Esophagus (tissue), 2 donors: ENCODE results near the gene LAMA3. TPM values are rescaled to one million over a fixed set of nuclear protein-coding genes. Genes with fewer than 3 reads are reported as not detected.

ENCODE experiments used
- H3K27ac ChIP-seq, 2 donors: one replicate each; pipeline ENCODE4 v1.5.1; 2013; ENCODE audit warnings: low read depth in 2 of 2, mild to moderate bottlenecking in 2 of 2, inconsistent platforms in 1 of 2, low read length in 1 of 2, moderate library complexity in 1 of 2
- H3K27me3 ChIP-seq, 2 donors: one replicate each; pipeline ENCODE4 v1.6.1; 2013; ENCODE audit warnings: low read length in 2 of 2, control low read depth in 1 of 2, mild to moderate bottlenecking in 1 of 2; ENCODE audit not compliant: insufficient read depth in 2 of 2, control insufficient read depth in 1 of 2
- H3K36me3 ChIP-seq, 2 donors: one replicate each; pipeline ENCODE4 v1.6.1; 2013; ENCODE audit warnings: low read length in 1 of 2; ENCODE audit not compliant: control insufficient read depth in 2 of 2, insufficient read depth in 2 of 2
- H3K4me1 ChIP-seq, 2 donors: one replicate each; pipeline ENCODE4 v1.6.1; 2013; ENCODE audit warnings: low read length in 1 of 2; ENCODE audit not compliant: control insufficient read depth in 2 of 2, insufficient read depth in 2 of 2
- H3K4me3 ChIP-seq, 2 donors: one replicate each; pipeline ENCODE4 v1.5.1; 2013; ENCODE audit warnings: low read length in 2 of 2, mild to moderate bottlenecking in 2 of 2, low read depth in 1 of 2, moderate library complexity in 1 of 2
- H3K9me3 ChIP-seq, 2 donors: one replicate each; pipeline ENCODE4 v1.6.1; 2013; ENCODE audit warnings: mild to moderate bottlenecking in 2 of 2, low read depth in 1 of 2, low read length in 1 of 2, moderate library complexity in 1 of 2; ENCODE audit not compliant: control insufficient read depth in 2 of 2, insufficient read depth in 1 of 2
- WGBS, 2 donors: extraction: QIAGEN DNeasy Blood & Tissue Kit; methylation state at CpG; one replicate each; pipeline ENCODE4 v1.1.7; 2013; 5-methylcytosine and 5-hydroxymethylcytosine counted together
- polyA plus RNA-seq, 2 donors: library from polyadenylated mRNA; stranded (reverse); fragments of 200-250 nt; gene quantifications; one replicate each; pipeline ENCODE4 v1.2.3, GENCODE V29; 2013
- donor health status: healthy with polysubstance abuse.
- donor health status: Bipolar disorder and iron deficiency.

The LAMA3 gene
- polyA plus RNA-seq, 2 donors = 8.0 to 11.5 TPM

GRCh38 chr18:23977719-23978483, 288.6 kb downstream of the LAMA3 start:
- 68 to 74% methylated on average over 1 of the region's 1 CpG for WGBS, 2 donors
- Histone ChIP-seq H3K27ac (no peak overlapping the region), H3K4me1 (no peaks in the 10 kb centered on the region), H3K27me3 (no peaks in the 10 kb centered on the region), H3K9me3 (no peaks in the 10 kb centered on the region), H3K4me3 (no peak overlapping the region), H3K36me3 (no peaks in the 10 kb centered on the region)

GRCh38 chr18:23981369-23981980, 292.2 kb downstream of the LAMA3 start:
- no peaks in the 10 kb centered on the region for H3K27me3 ChIP-seq
- H3K4me1 ChIP-seq = peaks cover 0 to 2% of the 10 kb centered on the region in 2 donors
- H3K9me3 ChIP-seq = no peaks in the 10 kb centered on the region
- H3K36me3 ChIP-seq = no peaks in the 10 kb centered on the region
- 60 to 69% methylated on average over 8 of the region's 8 CpGs for WGBS, 2 donors
- H3K4me3 ChIP-seq = no peak overlapping the region
- H3K27ac ChIP-seq = peak overlapping the region; percentile 27 to 36

GRCh38 chr18:23982155-23983079, 293.2 kb downstream of the LAMA3 start:
- WGBS, 2 donors = 53 to 58% methylated on average over 17 of the region's 17 CpGs
- Histone ChIP-seq H3K27ac (peak overlapping the region; percentile 36 to 80), H3K36me3 (no peaks in the 10 kb centered on the region), H3K4me3 (no peak overlapping the region), H3K27me3 (no peaks in the 10 kb centered on the region), H3K9me3 (no peaks in the 10 kb centered on the region), H3K4me1 (peaks cover 0 to 2% of the 10 kb centered on the region in 2 donors)

- Histone ChIP-seq H3K9me3 (no peaks in the 10 kb centered on the region), H3K27me3 (no peaks in the 10 kb centered on the region), H3K4me3 (no peak overlapping the region), H3K36me3 (no peaks in the 10 kb centered on the region), H3K27ac (peak overlapping the region in 1 of 2 donors; percentile 20), H3K4me1 (peaks cover 0 to 2% of the 10 kb centered on the region in 2 donors)
- WGBS, 2 donors = 74 to 82% methylated on average over 3 of the region's 3 CpGs
Measured at GRCh38 chr18:23983112-23983511, 293.9 kb downstream of the LAMA3 start.

- no peaks in the 10 kb centered on the region for H3K27me3 ChIP-seq
- no peaks in the 10 kb centered on the region for H3K36me3 ChIP-seq
- no peaks in the 10 kb centered on the region for H3K9me3 ChIP-seq
- no peak overlapping the region for H3K4me3 ChIP-seq
- H3K4me1 ChIP-seq = peaks cover 0 to 2% of the 10 kb centered on the region in 2 donors
- no peak overlapping the region for H3K27ac ChIP-seq
Measured at GRCh38 chr18:23986600-23987359, 297.5 kb downstream of the LAMA3 start.

GRCh38 chr18:23990474-23991410, 301.5 kb downstream of the LAMA3 start:
- WGBS, 2 donors = 82 to 89% methylated on average over 6 of the region's 6 CpGs

GRCh38 chr18:23992089-23992940, 303.1 kb downstream of the LAMA3 start:
- Histone ChIP-seq H3K4me3 (no peak overlapping the region), H3K27ac (peak overlapping the region; percentile 71 to 72), H3K27me3 (no peaks in the 10 kb centered on the region), H3K4me1 (peaks cover 0 to 2% of the 10 kb centered on the region in 2 donors), H3K9me3 (no peaks in the 10 kb centered on the region), H3K36me3 (no peaks in the 10 kb centered on the region)
- 38 to 44% methylated on average over 7 of the region's 7 CpGs for WGBS, 2 donors

More at GRCh38 chr18:23990474-23991410, 301.5 kb downstream of the LAMA3 start:
- Histone ChIP-seq H3K9me3 (no peaks in the 10 kb centered on the region), H3K27me3 (no peaks in the 10 kb centered on the region), H3K27ac (no peak overlapping the region), H3K4me3 (no peak overlapping the region), H3K4me1 (peaks cover 0 to 2% of the 10 kb centered on the region in 2 donors), H3K36me3 (no peaks in the 10 kb centered on the region)

GRCh38 chr18:23992941-23993280, 303.7 kb downstream of the LAMA3 start:
- no peak overlapping the region for H3K4me3 ChIP-seq
- H3K36me3 ChIP-seq = no peaks in the 10 kb centered on the region
- H3K4me1 ChIP-seq = peaks cover 0 to 2% of the 10 kb centered on the region in 2 donors
- peak overlapping the region in 1 of 2 donors; percentile 72 for H3K27ac ChIP-seq
- no peaks in the 10 kb centered on the region for H3K9me3 ChIP-seq
- H3K27me3 ChIP-seq = no peaks in the 10 kb centered on the region
- WGBS, 2 donors = 51 to 62% methylated on average over 2 of the region's 2 CpGs
